Cardiac atrium fibroblast (primary cell): ENCODE results near the gene GIMAP5. TPM values are rescaled to one million over a fixed set of nuclear protein-coding genes. Genes with fewer than 3 reads are reported as not detected.

ENCODE experiments used
- total RNA-seq: library from RNA; depleted of rRNA; stranded (reverse); fragments of >200 nt; gene quantifications from 2 replicates; pipeline ENCODE4 v1.2.3, GENCODE V29; 2015

GIMAP5 gene
- total RNA-seq, result 1.3 TPM in 1 of 2 replicates, not detected in the other

DNA sequence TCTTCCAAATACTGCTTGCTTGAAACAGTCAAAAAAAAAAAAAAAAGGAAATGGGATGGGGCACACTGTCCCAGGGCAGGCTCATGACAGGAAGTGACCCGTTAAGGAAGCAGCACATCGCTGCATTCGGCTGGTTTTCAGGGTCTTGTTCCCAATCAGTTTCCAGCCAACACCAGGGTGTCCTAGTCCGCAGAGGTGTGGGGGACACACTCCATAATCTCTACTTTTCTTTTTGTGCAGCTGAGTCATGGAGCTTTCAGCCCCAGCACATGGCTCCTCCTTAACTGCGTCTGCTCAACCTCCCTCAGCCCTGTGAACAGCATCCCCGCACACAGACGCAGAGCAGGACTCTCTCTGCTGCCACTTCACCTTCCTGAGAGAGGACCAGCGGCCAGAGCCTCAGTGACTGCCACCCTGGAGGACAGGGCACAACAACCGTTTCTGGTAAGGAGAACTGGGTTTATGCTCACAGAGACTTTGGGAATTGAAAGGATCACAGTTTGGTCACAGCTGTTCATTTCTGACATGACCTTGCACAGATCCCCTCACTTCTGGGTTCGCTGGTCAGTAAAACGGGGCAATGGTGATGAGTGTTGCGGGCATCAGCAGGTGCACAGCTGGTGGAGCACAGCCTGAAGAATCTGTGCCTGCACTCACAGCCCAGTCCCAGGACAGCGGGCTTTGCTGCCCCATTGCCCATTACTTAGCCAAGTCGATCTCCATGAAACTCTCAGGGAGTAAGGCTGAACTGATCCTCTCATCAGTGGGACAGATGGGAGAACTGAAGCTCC lies at the start of gene GIMAP5:
Gene GIMAP5, plus strand, starts transcription at position 154 of the 791 bp plus-strand sequence. CDS start 3,467 bp downstream, outside the sequence.

DNA sequence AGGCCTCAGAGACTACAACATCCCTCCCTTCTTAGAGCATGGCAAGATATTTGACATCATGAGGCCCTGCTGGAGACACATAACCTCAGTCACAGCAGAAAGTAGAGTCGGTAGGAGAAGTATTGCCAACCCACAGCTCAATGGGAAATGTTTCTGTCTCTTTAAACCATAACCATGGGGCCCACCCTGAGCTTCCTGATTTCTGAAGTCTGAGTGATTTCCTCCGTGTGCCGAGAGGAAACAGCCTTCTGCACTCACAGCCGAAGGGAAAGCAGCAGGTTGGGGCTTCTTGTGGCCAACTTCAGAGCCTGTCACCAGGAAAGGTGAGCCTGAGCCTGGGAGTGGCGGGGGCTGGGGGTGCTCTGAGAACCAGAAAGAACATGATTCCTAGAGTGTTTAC lies 20.9 kb upstream of the GIMAP5 start, which contains the start of gene GIMAP1:
Gene GIMAP1, plus strand, starts transcription at position 246 of the 400 bp plus-strand sequence. CDS start 2,435 bp downstream, outside the sequence.

Other genes with a start within 250 kb of the GIMAP5 start
- not detected in 2 replicates for gene GIMAP7, start 222.5 kb upstream of the GIMAP5 start, total RNA-seq
- gene GIMAP4, start 170.0 kb upstream of the GIMAP5 start, total RNA-seq, result 1.8 and 3.7 TPM in 2 replicates
- under 0.01 and 0.32 TPM in 2 replicates for gene GIMAP6, start 105.0 kb upstream of the GIMAP5 start, total RNA-seq
- gene GIMAP2, start 51.7 kb upstream of the GIMAP5 start, total RNA-seq, result 0.81 and 5.2 TPM in 2 replicates
- gene GIMAP1, start 20.8 kb upstream of the GIMAP5 start, total RNA-seq, result 0.81 TPM in 1 of 2 replicates, not detected in the other
- not detected in 2 replicates for gene TMEM176B, start 62.9 kb downstream of the GIMAP5 start, total RNA-seq
- gene TMEM176A, start 63.4 kb downstream of the GIMAP5 start, total RNA-seq, result not detected in 2 replicates
- not detected in 2 replicates for gene AOC1, start 115.1 kb downstream of the GIMAP5 start, total RNA-seq
- gene KCNH2, start 240.9 kb downstream of the GIMAP5 start, total RNA-seq, result under 0.01 TPM in 1 of 2 replicates, not detected in the other